ENCODE data around the gene MYT1.
A peak's percentile ranks its signal among the peaks of the same experiment; 100 is the strongest.
"Not testable (repeated sequence)": the region's sequence is repeated elsewhere in the genome, so short reads cannot be mapped to it uniquely, and the experiment has no call there.

Gene MYT1

DNA sequence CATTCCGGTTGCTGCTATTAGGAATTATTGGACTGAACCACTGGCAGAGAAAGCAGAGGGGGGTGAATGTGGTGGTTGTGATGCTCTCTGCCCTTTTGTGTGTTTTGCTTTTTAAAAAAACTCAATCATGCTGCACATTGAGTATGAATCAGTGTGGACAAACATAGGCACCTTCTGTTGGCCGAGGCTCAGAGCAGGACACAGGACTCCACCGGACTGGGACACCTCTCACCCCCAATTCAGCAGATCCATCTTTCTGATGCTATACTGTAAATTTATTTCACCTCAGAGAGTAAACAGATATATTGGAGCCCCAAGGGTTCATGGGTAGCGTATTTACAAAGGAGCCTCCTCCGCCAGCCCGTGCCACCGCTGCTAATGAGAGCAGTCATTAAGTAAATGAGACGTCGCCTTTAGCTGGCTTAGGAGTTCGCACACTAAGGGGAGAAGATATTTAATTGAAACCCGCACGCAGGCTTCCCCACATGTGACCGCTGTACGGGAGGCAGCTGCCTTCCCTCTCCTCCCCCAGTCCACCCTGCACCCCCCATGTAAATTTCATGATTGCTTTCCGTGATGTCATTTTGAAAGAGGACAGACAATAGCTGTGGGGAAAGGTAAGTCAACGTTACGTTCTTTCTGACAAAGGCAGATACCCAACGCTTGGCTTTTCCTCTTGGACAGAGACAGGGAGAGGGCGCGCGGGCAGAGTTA is at the start of gene MYT1:
MYT1 (plus strand) TSS at position 330 of the 714 bp plus-strand sequence. CDS start 34,410 bp downstream, outside the sequence.
- DNase-seq: peak; percentile 94

DNA sequence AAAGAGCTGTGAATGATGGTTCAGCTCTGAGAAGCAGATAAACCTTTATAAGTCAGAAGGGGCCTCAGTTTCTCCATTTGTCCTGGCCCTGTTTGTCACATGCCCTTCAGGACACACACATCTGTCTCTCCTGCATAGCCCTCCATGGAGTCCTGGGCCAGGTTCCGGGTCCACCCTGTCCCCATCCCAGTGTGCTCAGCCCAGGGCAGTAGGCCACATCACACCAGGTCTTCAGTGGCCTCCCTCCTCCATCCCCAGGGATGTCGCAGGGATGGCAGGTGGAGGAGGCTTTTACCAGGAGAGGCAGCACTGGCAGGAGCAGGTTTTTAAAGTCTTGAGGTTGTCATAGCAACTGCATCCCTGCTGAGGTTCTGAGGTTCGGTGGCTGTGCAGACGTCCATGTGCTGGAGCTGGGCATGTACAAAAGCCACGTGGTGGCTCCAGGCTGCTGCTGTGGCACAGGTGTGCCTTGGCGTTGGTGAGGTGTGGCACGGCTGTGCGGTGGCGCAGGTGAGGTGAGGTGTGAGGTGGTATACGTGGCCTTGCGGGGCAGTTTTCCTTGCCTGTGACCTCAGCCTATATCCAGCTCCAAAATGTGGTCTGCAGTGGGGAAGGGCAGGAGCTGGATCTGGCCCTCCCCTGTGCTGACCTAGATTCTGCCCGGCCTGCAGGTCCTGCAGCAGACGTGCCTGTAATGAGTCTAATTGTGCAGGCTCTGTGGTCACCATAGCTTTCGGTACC is 48.9 kb upstream of the MYT1 start:
- DNase-seq: peak; percentile 9

DNA sequence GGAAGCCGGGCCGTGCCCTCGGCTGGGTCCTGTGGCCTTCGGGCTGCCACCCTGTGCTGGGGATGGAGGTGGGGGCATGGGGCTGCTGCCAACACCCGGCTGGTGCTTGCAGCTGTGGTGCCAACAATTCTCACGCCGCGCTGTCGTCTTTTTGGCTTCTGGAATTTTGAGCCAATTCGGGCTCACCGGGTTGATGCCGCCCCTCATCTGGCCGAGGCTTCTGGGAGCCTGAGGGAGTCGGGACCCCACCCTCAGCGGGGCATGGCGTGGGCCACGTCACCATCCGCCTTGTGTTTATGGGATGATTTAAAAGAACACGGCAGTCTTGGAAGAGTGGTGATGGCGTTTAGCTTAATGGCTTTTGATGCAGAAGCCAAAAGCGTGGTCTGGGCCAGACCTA is 48.2 kb upstream of the MYT1 start:
- DNase-seq: no peak

DNA sequence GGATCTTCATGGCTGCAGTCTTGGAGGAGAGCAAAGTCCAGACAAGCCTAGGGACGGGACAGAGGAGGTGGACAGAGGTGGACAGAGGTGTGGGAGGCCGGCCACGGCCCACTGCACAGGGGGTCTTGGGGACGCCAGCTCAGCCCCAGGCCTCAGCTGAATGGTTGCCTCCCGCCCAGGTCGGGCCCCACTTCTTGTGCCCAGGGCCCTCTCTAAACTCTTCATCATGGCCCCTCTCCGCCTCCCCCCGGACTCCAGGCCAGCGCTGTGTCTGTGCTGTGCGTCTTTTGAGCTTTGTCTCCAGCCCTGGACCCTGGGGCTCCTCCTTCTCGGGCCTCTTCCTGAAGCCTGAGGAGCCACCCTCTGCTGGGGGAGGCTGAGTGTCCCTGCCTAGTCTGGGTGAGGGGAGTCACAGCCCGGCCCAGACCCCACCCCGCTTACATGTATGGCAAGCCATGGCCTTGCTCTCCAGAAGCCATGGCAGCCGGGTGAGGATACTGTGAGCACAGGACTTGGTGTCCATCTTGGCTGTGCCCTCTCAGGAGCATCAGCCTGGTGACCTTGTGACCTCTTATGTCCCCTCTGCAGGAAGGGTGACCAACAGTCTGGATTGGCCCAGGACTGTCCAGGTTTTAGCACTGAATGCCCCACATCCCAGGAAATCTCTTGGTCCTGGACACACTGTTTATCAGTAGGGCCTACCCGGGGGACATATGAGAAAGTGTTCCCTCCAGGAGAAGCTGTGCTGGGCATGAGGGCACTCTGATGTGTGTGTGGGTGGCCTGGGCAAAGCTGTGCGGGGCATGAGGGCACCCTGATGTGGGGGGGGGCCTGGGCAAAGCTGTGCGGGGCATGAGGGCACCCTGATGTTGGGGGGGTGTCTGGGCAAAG is 47.5 kb upstream of the MYT1 start:
- no peak for DNase-seq

DNA sequence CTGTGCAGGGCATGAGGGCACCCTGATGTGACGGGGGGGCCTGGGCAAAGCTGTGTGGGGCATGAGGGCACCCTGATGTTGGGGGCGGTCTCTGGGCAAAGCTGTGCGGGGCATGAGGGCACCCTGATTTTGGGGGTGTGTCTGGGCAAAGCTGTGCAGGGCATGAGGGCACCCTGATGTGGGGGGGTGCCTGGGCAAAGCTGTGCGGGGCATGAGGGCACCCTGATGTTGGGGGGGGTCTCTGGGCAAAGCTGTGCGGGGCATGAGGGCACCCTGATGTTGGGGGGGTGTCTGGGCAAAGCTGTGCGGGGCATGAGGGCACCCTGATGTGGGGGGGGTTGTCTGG is 46.8 kb upstream of the MYT1 start:
- not testable (repeated sequence) for DNase-seq

DNA sequence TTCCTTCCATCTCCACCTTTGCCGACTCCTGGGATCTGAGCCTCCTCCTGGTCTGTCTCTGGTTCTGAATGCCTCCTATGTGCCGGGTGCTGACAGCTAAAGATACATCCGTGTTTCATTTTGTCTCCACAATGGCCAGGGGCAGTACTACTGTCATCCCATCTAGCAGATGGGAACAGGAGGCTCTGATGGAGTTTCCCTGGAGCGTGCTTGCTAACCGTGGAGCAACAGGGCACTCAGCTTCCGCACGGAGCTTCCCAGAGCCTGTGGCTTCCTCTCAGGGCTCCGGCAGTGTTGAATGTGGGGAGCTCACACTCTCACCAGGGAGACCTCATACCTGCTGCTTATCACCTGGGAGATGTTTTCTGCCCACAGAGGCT is 45.0 kb upstream of the MYT1 start:
- DNase-seq: no peak

DNA sequence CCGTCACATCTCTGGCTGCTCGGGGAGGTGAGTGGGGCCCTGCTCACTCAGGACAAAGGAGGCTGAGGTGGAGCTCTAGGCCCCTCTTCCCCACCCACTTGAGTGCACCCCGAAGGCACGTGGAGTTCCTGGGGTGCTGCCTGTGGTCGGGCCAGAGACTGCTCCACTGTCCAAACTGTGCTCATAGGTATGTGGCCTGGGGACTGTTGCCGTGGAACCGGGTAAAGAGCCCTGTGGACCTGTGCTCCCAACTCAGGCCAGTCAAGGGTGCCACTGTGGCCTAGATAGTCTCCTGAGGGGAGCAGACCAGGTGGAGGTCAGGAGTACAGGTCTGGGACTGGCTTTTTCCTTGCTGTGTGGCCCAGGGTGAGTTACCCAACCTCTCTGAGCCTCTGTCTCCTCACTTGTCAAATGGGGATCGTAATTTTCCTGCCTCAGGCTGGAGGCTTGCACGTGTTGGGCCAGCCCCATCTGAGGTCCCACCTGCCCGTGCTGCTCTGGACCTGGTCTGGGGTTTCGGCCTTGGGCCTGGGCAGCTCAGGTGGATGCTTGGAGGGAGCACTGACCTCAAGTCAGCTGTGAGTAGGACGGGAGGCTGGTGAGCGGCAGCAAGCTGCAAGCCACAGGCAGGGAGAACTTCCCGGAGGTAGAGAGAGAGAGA is 44.4 kb upstream of the MYT1 start:
- no peak for DNase-seq

DNA sequence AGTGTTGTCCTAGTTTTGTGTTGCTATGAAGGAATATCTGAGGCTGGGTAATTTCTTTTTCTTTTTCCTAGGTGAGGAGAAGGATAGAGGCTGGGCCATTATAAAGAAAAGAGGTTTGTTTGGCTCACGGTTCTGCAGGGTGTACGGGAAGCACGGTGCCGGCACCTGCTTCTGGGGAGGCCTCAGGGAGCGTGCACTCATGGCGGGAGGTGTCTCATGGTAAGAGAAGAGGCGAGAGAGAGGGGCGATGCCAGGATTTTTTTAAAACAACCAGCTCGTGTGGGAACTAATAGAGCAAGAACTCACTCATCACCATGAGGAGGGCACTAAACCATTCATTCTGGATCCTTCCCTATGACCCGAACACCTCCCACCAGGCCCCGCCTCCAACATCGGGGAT is 42.7 kb upstream of the MYT1 start:
- no peak for DNase-seq

DNA sequence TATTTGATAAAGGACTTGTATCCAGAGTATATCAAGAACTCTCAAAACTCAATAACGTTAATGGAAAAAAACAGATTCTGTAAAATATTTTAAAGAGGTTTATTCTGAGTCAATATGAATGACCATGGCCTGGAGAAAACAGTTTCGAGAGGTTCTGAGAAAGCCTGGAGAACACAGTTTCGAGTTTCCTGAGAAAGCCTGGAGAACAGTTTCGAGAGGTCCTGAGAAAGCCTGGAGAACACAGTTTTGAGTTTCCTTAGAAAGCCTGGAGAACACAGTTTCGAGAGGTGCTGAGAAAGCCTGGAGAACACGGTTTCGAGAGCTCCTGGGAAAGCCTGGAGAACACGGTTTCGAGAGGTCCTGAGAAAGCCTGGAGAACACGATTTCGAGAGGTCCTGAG is 41.3 kb upstream of the MYT1 start:
- DNase-seq: not testable (repeated sequence)

DNA sequence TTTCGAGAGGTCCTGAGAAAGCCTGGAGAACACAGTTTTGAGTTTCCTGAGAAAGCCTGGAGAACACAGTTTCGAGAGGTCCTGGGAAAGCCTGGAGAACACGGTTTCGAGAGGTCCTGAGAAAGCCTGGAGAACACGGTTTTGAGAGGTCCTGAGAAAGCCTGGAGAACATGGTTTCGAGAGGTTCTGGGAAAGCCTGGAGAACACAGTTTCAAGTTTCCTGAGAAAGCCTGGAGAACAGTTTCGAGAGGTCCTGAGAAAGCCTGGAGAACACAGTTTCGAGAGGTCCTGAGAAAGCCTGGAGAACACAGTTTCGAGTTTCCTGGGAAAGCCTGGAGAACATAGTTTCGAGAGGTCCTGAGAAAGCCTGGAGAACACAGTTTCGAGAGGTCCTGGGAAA is 40.7 kb upstream of the MYT1 start:
- not testable (repeated sequence) for DNase-seq

DNA sequence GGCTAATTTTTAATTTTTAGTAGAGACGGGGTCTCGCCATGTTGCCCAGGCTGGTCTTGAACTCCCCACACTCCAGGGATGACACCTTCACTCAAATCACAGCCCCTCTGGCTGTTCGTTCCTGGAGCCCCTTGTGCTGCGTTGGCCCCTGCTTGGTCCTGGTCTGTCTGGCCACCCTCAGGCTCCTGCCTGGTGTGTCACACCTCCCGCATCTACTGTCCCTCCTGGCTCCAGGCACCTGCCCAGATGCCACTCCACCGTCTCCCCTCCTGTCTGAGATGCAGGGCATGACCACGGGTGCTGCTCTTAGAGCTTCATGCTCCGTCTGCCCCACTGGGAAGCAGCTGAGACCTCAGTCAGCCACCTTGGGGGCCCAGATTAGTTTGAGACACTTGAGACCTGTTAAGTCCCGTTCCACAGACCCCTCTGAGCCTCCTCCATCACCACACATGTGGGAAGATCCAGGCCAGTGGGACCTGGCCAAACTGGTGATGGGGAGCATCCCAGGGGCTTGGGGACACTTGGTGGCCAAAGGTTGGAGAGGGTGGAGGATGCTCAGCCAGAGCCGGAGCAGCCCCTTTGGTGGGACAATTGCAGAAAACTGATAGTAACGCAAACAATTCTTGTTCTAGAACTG is 35.0 kb upstream of the MYT1 start:
- DNase-seq: no peak

DNA sequence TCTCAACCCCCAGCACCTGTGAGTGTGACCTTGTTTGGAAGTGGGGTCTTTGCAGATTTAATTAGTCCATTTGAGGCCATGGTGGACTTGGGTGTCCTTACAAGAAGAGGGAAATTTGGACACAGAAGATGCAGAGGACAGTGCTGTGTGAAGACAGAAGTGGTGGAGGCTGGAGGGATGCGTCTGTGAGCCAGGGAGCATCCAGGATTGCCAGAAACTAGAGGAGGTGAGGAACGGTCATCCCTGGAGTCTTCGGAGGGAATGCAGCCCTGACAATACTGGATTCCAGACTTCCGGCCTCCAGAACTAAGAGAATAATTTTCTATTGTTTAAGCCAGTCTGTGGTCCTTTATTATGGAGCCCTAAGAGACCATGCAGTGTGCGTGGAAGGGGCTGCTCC is 34.0 kb upstream of the MYT1 start:
- DNase-seq: no peak

DNA sequence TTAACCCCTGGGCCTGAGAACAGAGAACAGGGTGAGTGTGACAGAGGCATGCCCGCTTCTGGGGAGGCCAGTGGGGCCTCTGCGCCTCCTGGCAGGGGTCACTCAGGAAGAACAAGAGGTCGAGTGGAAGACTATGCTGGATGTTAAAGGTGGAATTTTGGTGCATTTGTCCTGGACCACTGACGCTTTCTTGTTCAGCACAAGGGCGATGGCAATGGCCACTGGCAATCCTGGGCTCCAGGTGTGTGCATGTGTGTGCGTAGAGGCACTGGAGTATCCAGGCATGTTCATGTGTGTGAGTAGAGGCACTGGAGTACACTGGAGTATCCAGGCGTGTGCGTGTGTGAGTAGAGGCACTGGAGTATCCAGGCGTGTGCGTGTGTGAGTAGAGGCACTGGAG is 33.4 kb upstream of the MYT1 start:
- no peak for DNase-seq

DNA sequence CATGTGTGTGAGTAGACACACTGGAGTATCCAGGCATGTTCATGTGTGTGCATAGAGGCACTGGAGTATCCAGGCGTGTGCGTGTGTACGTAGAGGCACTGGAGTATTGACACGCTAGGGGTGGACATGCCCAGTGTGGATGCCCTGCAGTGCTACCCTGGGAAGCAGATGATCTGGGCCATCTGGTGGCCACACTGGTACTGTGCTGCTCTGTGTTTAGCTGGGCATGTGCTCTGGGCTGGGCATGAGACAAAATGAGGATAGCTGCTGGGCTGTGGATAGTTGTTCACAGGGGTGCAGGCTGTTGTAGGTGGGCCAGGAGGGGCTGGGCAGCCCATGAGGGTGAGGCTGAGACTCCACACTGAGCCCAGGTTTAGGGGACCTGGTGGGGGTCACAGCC is 32.8 kb upstream of the MYT1 start:
- DNase-seq: peak; percentile 6

DNA sequence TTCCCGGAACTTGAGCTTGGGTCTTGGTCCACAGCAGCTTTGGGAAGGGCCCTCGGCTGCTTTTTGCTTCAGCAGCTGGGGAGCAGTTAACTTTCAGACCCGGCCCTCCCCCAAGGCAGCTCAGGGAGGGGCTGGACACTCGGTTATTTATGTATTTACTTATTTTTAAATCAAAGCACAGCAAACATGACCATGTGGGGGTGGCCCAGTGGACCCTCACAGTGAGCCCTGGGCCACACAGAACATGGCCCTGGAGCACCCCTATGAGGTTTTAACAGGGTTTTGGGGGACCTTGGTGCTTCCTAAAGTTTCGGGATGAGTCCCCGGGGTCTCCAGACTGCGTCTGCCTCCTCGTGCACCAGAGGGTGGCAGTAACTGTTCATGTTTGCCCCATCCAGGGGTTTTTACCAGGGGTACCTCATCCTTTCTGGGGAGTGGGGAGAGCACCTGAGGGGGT is 30.3 kb upstream of the MYT1 start:
- peak; percentile 48 for DNase-seq

DNA sequence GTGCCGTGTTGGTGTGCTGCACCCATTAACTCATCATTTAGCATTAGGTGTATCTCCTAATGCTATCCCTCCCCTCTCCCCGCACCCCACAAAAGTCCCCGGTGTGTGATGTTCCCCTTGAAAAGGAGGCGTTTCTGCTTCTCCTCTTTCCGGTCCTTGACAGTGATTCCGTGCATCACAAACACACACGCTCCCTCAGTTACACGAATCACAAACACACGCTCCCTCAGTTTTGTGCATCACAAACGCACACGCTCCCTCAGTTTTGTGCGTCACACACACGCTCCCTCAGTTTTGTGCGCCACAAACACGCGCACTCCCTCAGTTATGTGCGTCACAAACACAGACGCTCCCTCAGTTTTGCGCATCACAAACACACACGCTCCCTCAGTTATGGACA is 29.5 kb upstream of the MYT1 start:
- DNase-seq: not testable (repeated sequence)

DNA sequence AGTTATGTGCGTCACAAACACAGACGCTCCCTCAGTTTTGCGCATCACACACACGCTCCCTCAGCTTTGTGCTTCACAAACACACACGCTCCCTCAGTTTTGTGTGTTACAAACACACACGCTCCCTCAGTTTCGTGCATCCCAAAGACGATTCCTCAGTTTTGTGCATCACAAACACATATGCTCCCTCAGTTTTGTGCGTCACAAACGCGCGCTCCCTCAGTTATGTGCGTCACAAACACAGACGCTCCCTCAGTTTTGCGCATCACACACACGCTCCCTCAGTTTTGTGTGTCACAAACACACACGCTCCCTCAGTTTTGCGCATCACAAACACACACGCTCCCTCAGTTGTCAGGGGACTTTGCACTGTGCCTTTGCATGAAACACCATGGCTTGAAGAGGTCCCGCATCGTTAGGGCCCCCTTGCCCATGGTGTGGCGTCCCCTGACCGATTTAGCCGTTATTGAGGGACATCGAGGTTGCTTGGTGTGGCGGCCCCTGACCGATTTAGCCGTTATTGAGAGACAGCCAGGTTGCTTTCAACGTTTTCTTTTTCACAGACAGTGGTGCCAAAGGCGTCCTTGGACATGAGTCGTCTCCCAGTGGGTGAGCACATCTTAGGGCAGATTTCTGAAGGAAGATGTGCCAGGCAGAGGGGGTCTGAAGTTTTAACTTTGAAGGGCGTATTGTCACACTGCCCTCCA is 28.1 kb upstream of the MYT1 start:
- no peak for DNase-seq

DNA sequence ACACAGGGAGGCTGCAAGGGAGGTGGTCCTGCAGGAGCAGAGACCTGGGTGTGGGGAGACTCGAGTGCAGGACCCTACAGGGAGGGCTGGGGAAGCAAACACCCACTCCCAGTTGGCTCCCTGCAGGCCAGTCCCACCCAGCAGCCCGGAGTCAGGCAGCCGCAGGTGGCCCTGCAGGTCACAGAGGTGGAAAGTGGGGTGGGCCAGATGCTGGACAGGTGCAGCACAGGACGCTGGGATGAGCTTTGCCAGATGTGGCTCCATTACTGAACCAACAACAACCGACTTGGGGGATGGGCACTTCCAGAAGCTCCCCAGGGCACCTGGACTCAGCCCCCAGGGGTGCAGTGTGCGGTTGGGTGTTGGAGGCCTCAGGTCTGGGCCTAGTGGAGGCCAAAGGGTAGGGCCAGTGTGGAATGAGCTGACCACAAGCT is 26.6 kb upstream of the MYT1 start:
- no peak for DNase-seq

DNA sequence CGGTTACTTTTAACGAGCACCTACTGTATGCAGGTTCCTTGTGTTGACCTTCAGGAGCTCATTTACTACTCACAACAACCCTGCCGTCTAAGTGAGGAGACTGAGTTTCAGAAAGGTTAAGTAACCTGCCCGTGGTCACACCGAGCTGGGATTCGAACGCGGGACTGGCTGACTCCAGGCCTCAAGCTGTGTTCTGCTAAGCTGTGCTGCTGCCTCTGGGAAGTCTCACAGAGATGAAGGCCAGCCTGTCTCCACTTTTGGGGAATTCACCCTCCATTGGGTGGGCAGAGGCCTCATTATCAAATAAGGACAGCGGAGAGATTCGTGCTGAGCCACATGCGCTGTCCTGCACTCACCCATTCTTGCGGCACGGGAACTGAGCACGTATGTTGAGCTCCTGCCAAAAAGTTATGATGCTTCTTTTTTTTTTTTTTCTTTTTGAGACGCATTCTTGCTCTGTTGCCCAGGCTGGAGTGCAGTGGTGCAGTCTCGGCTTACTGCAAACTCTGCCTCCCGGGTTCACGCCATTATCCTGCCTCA is 25.9 kb upstream of the MYT1 start:
- DNase-seq: no peak

DNA sequence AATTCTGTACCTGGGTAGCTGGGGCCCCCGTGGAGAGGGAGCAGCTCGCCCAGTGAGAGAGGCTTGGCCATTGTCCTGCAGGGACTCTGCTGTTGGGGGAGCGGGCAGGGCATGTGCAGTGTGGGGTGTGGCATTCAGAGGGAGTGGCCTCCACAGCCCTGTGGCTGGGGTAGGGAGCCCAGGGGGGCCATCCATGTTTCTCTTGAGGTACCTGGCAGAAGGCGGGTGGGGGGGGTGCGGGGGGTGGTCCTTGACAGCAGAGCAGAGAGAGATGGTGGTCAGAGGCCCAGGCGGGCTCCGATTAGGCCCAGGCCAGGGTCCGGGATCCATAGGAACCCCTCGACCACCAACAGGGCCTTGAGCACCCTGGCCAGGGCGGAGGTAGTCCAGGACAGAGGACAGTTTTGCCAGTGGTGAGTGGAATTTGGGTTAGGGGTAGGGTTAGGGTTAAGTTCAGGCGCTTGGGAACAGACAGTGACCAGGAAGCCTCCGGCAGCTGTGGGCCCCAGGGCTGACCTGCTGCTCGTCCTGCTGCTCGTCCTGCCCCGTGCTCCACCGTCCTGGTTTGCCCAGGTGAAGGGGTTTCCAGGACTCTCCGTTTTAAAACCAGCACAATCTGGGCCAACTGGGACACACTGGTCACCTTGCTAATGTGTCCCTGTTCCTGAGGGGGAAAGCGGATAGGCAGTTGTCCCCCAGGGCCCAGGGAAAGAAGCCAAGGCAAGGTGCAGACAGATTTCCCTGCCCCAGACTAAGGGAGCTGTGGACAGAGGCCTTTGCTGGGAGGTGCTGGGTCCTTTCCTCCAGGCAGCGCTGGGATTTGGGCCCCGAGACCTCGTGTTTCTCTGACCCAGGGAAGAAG is 24.8 kb upstream of the MYT1 start:
- DNase-seq: no peak
